LoVo (cell line): ENCODE measurements around the gene MCTP1.
"Not testable (repeated sequence)": the region's sequence is repeated elsewhere in the genome, so short reads cannot be mapped to it uniquely, and the experiment has no call there.

Experiments
- DNase-seq: peaks from one replicate; pipeline ENCODE4 v3.0.0-alpha.2; 2016; ENCODE audit warnings: low spot score

MCTP1 gene

DNA sequence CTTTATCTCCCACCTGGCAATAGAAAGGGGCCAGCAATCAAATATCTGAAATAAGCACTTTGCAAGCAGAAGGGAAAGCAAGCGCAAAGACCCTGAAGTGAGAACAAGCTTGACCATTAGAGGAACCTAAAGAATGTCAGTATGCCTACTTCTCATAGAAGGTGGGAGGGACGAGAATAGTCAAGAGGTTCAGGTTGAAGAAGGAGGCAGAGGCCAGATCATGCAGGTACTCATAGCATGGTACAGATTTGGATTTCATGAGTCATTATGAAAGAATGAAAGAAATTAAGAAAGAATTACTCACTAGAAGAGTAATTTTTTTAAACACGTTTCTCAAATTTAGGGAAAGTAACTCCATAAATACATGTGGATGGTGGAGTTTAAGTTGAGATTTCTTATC, 33.7 kb downstream of the MCTP1 start:
- no peak for DNase-seq

DNA sequence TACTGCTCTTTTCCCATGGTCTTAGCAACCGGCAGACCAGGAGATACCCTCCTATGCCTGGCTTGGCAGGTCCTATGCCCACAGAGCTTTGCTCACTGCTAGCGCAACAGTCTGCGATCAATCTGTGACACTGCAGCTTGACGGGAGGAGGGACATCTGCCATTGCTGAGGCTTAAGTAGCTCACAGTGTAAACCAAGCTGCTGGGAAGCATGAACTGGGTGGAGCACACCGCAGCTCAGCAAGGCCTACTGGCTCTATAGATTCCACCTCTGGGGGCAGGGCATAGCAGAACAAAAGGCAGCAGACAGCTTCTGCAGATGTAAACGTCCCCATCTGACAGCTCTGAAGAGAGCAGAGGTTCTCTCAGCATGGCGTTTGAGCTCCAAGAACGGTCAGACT, 40.4 kb downstream of the MCTP1 start:
- no peak for DNase-seq

DNA sequence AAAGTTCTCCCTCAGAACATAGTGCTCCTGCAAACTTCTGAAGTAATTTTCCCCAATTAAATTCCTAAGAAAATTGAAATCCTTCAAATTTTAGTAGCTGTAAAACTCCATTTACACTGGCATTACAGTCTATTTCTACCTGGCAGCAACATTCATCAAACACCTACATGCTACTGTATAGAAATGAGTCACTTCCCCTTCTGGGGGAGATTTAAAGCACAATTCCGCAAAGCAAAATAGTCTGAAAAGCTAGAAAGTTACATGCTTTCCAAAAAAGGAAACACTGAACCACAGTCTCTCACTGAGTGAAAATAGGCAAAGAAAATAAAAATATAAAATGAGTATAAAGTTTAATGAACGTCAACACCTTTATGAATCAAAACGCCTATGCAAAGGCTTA, 43.3 kb downstream of the MCTP1 start:
- no peak for DNase-seq

DNA sequence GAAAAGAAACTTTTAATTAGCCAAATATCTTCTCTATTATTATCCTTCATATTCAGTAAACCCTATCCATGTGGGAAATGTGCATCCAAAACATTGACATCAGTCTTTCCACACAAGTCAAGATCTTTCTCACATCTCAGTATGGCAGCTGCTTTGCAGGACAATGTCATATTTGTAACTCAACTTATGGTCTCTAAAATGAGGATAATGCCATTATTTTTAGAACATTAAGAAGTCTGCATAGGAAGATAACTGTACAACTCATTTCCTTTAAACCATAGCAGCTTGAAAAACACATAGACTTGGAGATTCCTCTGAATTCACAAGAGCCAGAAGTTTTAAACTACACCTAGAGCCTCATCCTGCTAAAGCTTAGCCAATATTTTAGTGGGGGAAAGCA, 43.7 kb downstream of the MCTP1 start:
- DNase-seq = no peak

DNA sequence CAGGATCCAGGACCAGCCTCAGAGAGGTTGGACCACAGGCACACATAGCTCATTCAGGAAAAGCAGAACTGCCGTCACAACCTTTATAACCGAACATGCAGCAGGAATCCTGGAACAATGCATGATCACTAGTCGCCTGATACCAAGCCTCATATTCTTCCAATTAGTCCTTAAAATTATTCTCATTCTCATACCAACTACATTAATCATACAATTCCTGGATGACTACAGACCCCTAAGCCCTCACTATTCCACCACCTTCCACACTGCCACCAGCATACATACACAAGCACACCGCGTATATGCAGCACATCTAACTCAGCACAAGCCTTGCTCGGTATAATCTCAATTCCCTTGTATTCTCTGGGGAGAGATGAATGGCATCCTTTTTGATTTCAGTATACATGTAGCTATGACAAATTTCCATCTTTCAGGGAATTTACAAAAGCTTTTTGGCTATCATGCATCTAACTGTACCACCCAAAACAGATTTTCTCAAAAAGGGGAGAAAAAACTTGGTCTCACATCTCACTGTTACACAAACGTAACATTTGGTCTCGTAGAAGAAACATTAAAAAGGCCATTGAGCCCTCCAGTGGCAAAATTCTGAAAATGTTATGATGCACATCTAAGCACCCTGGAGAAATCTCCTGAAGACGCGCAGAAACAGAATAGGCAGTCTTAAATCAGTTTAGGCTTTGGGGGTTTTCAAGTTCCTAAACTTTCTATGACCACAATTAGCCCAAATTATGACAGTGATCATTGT, 46.2 kb downstream of the MCTP1 start:
- no peak for DNase-seq

DNA sequence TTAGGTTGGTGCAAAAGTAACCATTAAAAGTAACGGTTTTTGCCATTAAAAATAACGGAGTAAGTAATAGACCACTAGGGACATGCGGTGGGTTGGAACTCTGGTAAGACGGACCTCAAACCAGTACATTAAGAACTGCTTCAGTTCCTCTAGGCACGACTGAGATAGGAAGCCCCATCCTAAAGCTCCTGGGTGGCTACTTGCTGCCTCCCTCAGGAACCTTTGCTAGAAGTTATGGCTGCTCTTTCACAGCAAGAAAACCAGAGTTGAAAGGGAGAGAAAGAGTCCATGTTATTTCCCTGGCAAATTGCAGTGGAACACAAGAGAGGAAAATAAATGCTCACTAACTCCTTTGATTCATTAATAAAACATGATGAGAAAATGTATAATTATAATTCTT, 47.6 kb downstream of the MCTP1 start:
- no peak for DNase-seq

DNA sequence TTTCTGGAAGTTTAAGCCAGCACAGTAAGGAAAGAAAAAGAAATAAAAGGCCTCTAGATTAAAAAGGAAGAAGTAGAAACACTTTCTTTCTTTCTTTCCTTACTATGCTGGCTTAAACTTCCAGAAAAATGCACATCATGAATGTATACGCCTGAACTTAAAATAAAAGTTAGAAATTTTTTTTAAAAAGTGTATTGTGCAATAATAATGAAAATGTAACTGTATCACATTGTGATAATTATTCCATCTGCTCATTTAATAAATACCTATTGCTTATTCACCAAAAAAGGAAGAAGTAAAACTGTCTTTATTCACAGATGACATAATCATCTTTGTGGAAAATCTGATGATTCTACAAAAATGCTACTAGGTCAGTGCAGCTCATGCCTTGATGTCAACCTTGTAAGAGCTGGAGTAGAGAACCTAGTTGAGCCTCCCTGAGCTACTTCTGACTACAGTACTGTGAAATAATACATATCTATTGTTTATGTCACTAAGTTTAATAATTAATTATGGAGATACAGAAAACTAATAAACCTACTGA, 49.4 kb downstream of the MCTP1 start:
- no peak for DNase-seq

DNA sequence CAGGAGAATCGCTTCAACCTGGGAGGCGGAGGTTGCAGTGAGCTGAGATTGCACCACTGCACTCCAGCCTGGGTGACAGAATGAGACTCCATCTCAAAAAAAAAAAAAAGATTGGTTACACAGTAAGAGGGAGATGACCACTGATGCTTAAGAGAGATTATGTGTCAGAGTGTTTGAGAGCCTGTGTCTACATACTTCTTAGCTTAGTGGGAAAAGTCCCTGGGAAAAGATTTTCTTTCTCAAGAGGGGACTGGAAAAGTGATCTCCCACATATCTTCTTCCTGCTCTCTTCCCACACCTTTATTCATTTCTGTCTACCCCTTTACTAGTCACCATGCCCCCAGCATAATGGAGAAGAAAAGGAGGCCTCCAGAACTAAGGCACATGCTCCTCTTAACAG, 55.2 kb downstream of the MCTP1 start:
- no peak for DNase-seq

DNA sequence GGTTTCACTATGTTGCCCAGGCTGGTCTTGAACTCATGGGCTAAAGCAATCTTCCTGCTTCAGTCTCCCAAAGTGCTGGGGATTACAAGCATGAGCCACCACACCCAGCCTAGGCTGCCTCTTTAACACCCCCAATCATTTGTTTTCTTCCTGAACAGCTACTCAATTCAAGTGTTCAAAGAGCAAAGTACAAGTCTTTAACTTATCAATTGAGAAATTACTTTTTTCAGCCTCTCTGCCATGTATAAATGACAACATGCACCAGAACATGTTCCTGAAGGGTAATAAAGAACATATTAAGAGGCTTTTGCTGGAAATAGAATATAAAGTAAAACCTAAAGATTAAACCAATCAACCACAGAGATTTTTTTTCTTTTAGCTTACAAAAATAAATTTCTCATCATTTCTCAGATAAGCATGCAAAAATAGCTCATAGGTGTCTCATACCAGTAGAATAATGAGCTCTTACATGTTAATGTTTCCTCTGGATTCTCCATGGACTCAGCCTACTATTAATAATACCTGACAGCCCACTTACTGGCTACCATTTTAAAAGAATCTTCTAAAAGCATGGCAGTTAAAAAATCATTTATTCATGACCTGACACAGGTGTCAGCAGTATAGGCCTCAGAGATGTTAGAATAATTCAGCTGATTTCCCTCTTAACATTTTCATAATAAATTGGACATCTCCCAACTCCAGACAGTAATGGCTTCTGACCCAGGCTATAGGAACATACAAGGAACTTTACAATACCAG, 60.0 kb downstream of the MCTP1 start:
- DNase-seq = no peak

DNA sequence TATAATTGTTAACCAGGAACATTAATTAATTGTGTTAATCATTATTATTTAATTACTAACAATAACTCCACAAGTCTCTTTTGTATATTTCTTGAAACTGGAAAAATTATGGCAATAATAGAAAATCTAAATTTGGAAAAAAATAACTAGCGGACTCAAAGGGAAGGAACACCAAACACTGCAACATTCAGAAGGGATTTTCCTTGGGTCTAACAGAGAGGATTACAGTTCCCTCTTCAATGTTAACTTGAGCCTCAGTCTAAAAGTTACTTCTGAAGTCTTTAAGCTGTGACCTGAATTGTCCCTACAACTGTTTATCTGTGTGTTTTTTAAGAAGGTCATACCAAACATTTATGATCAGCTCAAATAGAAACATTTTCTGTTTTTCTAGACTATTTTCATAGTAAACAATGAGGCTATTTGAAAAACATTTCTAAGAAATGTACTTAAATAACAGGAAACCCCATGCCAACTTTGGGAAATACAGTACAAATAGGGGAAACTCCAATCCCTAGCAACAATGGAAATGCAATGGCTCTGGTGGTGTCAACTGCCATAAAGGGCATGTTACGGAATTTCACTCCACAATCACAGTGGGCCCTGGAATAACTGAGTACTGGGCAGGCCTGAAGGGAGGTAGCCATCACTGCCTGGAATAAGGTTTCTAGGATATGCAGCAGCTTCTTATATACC, 61.2 kb downstream of the MCTP1 start:
- no peak for DNase-seq

DNA sequence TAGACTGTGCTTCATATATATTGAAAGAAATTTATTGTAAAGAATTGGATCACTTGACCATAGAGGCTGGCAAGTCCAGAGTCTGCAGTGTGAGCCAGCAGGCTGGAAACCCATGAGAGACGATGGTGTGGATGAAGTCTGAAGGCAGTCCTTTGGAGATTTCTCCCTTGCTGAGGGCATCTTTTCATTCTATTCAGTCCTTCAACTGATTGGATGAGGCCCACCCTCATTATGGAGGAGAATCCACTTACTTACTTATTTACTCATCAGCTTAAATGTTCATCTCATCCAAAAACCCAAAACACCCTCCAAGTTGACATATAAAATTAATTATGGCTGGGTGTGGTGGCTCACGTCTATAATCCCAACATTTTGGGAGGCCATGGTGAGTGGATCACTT, 62.1 kb downstream of the MCTP1 start:
- DNase-seq = no peak

DNA sequence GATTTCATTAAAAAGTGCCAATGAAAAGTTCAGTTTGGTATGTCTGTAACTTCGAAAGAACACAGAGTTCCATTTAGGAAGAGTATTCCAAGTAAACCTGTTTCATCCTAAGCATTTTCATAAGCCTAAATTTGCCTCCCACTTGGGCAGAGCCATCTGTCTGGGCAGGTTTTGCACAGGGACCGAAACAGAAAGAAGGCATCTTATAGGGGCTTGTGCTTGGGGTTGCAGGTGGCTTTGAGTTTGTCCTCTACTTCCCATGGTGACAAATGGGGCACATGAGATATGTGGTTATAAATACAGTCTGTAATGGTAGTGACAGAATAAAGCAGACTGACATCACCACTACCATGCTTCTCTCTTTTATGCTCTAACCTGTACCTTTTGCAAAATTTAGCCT, 63.7 kb downstream of the MCTP1 start:
- no peak for DNase-seq

DNA sequence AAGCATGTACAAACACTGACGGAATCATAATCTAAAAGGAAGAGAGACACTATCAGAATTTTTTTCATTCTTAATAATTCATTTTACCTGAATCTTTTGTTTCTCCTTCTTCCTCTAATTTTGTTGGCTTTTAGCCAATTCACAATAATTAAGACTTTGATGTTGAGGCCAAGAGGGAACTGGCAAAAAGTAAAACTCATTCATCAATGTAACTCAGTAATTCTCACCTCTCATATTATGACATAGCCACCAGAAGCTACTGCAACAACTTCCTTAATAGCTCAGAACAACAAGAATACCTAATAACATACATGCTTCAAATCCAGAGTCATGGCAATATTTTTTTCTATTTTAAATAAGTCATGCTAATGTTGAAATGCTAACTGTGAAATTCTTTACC, 64.5 kb downstream of the MCTP1 start:
- DNase-seq = no peak

DNA sequence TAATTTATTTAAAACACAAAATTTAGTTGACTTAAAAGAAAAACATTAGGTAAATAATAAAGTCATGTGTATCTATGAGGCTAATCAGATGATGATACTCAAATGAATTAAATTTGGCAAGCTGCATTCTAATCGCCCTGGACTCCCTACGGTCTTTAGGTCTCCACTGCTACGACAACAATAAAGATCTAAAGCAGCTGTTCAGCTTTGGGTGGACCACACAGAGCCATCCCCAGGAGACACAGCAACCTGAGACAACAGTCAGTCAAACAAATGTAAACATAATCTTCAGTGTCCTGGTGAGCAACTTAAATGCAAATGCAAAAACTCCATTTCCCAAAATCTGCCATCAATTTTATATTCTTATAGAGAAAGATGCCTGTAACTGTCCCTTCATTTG, 65.5 kb downstream of the MCTP1 start:
- DNase-seq = no peak

DNA sequence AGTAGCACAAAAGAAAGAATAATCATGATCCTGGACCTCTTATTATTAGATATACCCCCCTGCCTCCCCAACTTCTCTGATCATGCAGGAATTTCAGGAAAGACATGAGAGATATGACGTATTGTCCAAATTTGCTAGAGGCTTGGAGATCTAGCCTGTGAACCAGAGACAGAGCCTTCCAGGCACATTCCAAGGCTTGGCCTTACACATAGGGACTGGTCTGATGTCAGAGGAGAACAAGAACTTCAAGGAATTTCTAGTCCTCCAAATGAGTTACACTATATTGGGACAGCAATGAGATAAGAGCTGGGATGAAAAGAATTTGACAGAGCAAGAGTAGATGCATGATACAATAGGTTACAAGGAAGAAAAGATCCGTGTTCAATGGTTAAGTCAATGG, 67.0 kb downstream of the MCTP1 start:
- DNase-seq = no peak

DNA sequence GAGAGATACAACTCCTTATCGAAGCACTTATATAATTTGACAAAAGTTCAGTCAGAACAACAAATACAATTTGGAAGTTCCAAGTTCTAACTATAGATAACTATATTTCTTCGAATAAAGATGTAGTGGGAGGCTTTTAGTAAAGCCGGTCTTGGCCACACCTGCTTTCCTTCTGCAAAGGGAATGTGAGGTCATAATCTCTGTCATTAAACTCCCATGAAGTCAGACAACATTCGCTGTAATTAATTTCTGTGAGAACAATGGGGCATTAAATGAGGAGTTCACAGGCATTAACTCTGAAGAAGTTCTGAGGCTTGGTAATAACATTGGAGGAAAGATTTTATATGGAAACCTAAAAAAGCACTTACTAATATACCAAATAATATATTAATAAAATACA, 67.5 kb downstream of the MCTP1 start:
- no peak for DNase-seq

DNA sequence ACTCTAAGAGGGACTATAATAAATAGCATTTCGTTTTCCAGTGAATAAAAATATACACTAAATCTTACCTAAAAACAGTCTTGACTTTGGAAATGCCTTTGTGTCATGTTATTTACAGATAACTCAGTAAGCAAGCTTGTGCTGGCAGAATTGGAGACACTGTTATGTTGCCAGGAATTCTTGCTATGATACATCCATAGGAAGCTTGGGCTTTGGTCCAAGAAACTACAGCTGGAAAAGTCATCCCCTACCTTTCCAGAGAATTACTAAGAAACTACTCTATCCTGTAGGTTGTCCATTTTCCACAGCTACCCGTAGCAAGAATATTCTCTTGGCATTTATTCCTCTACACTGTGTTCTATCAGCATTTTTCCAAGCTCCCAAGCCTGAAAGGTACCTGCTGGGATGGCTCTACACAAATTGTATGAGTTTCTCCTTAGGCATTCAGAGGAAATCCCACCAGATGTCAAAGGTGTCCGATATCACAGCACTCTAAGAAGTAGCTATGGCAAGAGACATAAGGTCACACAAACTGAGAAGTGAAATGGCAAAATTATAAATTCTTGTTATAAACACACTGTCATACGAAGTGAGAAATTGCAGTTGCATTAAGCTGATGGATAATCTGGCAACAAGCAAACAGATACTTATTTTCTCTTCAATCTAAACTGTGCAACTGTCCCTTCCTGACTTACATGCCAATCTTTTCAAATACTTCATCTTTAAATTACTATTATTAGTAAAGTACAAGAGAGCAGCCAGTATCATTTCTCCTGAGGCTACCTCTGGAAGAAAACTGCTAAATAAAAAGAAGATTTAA, 68.5 kb downstream of the MCTP1 start:
- no peak for DNase-seq

DNA sequence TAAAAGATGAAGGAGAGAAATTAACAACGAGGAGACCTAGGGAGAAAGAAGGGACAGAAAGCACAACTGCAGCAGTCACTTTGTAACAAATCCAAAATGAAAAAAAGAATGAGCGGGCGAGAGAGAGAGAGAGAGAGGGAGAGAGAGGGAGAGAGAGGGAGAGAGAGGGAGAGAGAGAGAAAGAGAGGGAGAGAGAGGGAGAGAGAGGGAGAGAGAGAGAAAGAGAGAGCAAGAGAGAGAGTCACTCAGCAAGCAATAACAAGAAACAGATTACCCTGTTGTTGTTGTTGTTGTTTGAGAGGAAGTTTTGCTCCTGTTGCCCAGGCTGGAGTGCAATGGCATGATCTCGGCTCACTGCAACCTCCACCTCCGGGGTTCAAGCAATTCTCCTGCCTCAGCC, 77.1 kb downstream of the MCTP1 start:
- not testable (repeated sequence) for DNase-seq

DNA sequence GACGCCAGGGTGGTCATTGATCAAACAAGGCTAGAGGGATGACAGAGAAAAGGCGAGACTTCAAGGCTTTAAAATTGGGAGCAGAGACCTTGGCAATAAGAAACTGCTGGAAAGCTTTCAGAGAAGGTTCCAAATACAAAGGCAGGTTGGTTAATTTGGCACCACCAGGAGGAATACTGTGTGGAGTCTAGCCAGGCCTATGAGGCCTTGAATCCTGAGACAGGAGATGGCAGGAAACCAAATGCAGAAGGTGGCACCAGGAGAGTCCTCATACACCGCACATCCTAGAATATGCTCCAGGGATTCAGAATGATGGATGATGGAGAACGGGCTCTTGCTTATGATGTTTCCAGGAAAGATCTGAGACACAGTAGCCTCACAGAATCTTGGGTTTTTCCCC, 90.0 kb downstream of the MCTP1 start:
- DNase-seq = no peak

DNA sequence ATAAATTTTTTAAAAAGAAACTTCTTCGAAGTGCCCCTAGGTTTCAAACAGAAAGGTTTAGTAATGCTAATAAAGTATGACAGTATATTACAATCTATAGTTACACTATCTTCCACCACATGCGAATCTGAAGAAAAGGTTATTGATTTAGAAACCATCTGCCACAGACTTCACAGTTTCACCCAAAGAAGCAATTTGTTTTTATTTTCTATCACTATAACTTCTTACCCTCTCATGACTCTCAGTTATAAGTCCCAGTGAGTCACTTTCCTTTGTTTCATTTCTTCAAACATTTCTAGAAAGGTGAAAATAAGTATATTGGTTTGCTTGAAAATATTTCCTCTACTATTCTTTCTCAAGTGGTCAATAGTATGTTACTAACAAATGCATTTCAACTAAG, 93.6 kb downstream of the MCTP1 start:
- no peak for DNase-seq

DNA sequence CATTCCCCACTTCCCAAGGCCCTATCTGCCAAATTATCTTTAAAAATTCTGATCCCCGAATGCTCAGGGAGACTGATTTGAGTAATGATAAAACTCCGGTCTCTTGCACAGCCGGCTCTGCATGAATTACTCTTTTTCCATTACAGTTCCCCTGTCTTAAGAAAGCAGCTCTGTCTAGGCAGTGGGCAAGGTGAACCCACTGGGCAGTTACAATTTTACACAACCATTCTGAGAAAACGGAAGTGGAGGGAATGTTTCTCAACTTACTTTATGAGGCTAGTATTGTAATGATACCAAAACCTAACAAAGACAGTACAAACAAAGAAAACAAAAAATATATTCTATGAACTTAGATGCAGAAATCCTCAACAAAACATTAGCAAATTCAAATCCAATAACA, 100.0 kb downstream of the MCTP1 start:
- no peak for DNase-seq

DNA sequence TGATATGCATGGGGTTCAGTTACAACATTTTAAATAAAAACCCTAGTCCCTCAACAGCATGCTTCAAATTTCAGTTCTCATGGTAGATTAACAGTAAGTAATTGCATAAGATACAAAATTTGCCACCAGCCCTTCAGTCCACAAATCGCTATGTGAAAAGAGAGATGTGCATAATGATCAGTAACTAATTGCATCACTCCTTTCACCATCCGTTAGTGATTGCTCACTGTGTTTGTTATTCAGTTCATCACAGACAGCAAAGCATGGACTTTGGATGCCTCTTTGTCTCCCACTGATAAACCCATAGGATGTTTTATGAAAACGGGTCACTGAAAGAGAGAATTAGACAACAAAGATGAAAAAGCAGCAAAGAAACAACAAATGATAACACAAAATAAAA, 103.2 kb downstream of the MCTP1 start:
- DNase-seq = no peak
